Islet of Langerhans (tissue), 1 donor: ENCODE data around the gene DPH2.

Experiments used
- FAIRE-seq: peaks from one replicate; lab custom pipeline; 2011; peaks lifted over from hg19 to GRCh38; lab: Jason Lieb, UNC

DPH2 gene

GRCh38 chr1:43944860-43945259 is 24.9 kb upstream of the DPH2 start:
- FAIRE-seq, result no peak

- FAIRE-seq, result no peak
Observed at GRCh38 chr1:43945674-43946235, 24.1 kb upstream of the DPH2 start.

DNA sequence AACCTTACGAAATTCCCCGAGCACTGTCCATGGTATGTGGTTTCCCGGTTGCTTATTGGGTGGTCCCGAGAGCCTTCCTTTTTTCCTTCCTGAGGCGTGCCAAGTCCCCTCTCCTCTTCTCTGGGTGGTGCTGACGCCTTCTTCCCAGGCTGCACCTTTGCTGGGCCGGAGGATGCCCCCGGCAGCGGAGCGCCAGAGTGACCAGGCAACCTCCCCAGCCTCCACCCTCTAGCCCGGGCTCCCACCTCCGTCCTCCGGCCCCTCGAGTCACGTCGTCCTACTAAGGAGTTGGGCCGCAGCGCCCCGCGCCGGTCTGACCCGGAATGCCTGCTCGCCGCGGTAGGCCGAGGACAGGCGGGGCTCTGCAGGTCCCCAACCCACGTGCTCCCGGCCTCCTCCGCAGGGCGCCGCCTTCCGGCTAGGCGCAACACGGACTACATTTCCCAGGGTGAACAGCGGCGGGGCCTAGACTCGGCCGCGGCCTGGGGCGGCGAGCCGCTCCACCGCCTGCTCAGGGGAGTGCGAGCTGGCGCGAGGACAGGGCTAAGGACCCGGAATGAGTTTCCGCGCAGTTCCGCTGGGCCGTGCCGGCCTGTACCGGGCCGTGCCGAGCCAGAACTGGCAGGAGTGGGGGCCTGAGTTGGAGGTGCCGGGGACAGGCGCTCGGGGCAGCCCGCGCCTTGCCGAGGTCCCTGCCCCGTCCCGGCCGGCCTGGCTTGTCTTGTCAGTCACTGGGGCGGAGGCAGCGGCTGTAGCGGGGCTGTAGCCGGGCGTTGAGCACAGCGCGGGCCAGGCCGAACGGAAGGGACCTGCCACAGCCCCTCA is 23.4 kb upstream of the DPH2 start, which contains the start of gene IPO13:
TSS of gene IPO13 (plus strand) at position 715 of the 825 bp plus-strand sequence. CDS start 651 bp downstream, outside the sequence.
- no peak for FAIRE-seq

DNA sequence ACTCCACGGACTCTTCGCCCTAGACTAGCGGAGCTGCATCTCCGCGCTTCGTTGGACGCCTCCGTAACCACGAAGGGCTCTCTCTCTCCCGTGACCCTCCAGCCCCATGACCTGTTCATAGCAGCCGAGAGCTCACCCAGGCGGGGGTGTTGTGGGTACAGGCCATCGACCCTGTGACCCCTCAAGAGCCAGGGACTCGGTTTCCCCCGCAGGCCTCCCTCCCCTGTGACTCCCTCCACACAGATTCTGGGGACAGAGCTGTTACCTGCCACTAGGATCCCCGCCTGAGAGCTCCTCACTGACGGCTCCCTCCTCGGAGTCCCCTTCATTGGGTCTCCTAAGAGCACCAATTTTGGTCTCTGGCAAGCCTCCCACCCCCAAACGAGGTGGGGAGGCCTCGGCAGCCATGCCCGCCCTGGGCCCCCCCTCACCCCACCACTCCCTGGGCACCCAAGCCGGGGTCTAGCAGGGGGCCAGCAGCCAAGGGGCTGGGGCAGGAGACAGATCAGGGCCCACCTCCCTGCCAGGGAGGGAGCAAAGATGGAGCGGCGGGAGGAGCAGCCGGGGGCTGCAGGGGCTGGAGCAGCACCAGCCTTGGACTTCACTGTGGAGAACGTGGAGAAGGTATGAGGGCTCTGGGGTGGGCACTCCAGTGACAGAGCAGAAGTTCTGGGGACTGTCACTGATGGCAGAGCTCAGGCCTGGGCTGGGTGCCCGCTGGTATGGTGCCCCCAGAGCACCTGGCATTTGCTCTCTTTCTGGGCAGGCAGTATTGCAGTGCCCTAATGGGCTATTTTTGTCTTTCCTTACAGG is 22.5 kb upstream of the DPH2 start:
- FAIRE-seq, result no peak

- FAIRE-seq, result no peak
Observed at GRCh38 chr1:43947874-43948437, 21.9 kb upstream of the DPH2 start.

GRCh38 chr1:43949678-43950077 is 20.1 kb upstream of the DPH2 start:
- no peak for FAIRE-seq

DNA sequence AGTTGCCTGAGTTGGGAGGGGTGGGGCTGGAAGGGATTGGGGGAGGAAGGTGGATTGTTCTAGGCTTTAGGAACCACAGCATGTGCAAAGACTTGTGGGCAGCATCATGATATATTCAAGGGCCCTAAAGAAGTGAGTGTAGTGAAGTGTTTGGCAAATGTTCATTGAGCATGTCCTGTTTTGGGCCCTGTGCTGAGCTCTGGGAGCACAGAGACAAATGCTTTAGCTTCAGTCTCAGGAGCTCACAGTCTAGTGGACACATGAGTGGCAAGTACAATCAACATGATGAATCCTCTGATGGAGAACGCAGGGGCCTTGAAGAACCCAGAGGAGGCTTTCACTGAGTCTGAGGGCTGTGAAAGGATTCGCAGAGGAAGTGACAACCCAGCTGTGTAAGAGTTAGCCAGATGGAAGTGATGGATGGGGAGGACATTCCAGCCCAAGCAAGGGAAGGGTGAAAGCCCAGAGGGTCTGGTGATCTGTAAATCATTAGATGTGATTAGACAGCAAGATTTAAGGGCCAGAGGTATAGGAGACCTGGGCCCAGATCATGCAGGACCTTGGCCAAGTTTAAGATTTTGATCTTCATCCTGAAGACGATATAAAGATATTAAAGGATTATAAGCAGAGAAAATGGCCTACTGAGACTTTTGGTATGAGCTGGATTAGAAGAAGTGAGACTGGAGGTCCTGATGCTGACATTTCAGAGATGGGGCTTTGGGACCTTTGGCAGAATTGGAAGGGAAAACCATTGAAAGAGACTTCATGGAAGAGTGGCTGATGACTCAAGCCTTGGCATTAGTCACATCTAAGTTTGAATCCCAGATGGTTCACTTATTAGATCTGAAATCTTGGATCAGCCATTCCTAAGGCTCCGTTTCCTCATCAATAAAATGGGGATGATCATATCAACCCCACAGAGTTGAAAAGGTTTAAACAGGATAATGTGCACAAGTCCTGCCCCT is 18.5 kb upstream of the DPH2 start:
- no peak for FAIRE-seq

GRCh38 chr1:43952731-43953346 is 17.0 kb upstream of the DPH2 start:
- FAIRE-seq, result peak; percentile 93

DNA sequence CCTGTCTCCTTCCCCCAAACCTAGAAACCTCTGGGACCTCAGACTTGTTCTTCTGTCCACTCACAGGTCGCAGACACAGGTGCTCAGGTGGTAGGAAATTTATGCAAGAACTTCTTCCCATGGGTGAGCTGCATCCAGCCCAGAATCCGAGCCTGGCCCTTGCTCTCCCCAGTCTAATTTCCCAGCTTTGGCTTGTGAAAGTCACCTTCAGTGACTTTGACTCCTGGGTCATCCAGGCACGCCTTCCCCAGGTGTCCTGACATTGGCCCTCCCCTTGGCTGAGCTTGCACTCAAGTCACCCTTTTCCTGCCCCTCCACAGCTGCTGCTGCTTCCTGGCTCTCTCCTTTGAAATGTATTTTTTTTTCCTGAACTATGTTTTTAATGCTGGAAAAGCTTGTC is 16.4 kb upstream of the DPH2 start:
- no peak for FAIRE-seq

DNA sequence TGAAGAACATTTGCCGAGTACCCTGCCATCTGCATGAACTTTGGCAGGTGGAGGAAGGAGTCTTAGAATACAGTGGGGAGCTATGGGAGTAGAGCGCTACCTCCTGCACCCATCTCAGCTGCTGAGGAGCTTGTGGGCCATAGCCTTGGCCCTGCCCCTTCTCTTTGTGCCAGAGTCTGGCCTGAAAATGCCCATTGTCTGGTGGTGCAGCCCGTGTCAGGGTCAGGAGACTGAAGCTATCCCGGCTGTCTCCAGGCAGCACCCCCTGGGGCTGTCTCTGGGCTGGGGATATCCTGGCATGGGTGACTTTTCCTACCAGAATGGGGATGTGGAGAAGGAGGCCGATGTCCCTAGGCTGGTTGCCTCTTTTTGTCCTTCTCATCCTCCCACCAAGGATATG is 15.8 kb upstream of the DPH2 start:
- FAIRE-seq, result no peak

DNA sequence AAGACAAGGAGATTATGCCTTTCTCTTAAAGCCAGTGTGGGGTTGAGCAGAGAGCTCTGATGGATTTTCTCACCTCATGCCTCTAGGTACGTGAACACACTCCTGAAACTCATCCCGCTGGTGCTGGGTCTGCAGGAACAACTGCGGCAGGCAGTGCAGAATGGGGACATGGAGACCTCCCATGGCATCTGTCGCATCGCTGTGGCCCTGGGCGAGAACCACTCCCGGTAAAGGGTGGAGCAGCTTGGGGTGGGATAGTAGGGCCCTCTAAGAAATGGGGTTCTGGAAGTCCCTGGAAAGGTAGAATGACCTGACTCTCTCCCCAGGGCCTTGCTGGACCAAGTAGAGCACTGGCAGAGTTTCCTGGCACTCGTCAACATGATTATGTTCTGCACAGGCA is 13.6 kb upstream of the DPH2 start:
- no peak for FAIRE-seq

DNA sequence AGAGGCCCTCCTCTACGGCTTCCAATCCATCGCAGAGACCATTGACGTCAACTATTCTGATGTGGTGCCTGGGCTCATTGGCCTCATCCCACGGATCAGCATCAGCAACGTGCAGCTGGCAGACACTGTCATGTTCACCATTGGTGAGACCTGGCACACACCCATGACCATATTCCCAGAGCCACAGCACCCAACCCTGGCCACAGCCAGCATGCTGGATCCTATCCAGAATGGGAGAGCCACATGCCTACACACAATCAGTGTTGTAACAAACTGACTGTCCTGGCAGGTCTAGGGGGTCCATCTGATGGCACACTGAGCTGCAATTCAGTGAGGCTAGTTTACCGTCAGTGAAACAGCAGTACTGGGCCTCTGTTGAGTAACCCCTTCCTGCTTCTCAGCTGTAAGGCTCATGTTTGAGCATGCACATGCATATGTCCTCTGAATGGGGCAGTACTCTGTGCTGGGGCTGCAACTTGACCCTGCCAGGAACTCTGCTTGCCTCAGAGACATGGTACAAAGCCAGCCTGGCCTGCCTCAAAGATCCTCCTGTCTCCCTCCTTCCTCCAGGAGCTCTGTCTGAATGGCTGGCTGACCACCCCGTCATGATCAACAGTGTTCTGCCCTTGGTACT is 12.3 kb upstream of the DPH2 start:
- no peak for FAIRE-seq

GRCh38 chr1:43958351-43959255 is 11.2 kb upstream of the DPH2 start:
- FAIRE-seq, result no peak

GRCh38 chr1:43960798-43961197 is 9.0 kb upstream of the DPH2 start:
- FAIRE-seq, result no peak

DNA sequence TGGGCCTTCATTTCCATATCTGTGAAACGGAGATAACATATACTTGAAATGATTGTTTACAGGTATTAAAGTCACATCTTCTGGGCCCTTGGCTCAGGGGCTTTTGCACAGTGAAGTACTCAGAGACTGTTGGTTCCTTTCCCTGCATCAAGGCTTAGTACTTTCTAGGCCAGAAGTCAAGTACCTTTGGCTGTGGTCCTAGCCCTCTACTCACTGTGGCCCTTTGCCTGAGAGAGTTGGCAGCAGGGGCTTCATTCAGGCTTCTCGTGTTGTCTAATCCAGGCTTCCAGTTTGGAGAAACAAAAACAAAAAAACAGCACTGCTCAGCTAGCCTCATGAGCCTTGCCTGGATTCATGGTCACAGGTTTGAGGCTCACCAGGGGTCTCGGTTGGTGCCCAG is 8.1 kb upstream of the DPH2 start:
- FAIRE-seq, result no peak

DNA sequence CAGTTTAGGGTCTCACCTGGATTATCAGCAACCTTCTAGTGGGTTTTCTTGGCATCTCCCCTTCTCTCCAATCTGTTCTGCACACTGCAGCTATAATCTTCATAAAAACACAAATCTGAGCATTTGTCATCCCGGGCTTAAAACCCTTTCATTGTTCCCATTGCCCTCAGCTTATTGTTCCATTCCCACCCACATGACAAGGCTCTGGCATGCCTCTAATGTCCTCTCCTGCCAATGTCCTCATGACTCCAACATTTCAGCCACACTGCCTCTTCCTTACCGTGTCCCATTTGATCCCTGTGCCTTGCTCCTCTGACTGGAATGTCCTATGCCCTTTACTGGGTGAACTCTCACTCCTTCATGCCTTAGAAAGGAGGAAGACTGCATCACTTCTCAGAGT is 7.5 kb upstream of the DPH2 start:
- FAIRE-seq, result no peak

GRCh38 chr1:43963006-43963405 is 6.8 kb upstream of the DPH2 start:
- FAIRE-seq, result no peak

DNA sequence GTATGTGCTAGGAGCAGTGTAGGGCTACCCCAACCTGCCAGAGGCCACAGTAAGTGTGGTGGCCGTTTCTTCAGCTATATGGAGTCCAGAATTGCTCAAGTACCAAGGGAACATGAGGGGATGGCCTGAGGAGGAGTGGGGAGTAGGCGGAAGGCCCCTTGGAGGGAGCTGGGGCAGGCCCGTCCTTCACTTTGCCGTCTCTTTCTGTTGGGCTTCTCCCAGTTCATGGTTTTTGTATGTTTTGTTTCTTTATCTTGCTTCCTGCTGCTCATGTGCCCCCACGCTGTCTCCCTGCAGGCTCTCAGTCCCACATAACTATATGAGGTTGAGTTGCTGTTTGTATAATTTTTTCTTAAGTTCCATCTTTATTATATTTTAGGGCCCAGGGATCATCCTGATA is 5.9 kb upstream of the DPH2 start:
- no peak for FAIRE-seq

GRCh38 chr1:43965316-43965715 is 4.5 kb upstream of the DPH2 start:
- FAIRE-seq, result no peak
